Loucy (cell line): ENCODE results near the gene KNDC1.

Source experiments
- EZH2phosphoT487 ChIP-seq: fragments of 200-600 bp; IDR thresholded peaks from 2 replicates; pipeline ENCODE4 v1.6.1; 2018; ENCODE audit warnings: antibody characterized with exemption, mild to moderate bottlenecking, moderate library complexity, borderline replicate concordance
- TF ChIP-seq, protein P1 (sequence below): fragments of 200-600 bp; sonication (generic); conservative IDR thresholded peaks from 2 replicates; pipeline ENCODE4 v1.5.1; 2014; ENCODE audit warnings: mild to moderate bottlenecking, antibody characterized with exemption, low read length

DNA sequence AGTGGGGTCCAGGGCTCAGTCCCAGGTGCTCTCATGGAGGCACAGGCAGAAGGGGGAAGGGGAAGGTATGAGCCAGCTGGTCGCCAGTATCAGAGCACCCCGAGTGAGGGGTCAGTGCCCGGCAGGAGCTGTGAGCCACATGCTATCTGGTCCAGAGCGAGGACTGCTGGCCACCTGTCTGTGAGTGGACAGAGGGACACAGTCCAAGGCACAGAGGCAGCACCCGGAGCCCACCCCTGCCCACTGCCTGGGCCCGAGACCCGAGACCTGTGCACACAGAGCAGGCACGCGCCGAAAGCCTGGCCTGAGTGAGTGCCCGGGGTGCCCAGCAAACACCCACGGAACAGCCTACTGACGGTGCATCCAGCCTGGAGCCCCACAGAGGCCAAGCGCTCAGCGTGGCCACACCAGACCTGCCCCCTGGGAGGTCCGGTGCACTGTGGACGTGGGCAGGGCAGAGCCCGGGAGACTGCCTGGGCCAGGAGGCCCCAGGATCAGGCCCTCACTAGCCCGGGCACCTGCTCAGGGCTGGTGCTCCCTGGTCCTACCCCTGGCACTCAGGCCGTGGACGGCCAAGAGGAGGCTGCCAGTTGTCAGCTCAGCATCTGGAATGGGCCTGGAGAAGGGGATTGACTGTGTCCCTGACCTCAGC lies 42.9 kb upstream of the KNDC1 start:
- TF ChIP-seq, protein P1, sequence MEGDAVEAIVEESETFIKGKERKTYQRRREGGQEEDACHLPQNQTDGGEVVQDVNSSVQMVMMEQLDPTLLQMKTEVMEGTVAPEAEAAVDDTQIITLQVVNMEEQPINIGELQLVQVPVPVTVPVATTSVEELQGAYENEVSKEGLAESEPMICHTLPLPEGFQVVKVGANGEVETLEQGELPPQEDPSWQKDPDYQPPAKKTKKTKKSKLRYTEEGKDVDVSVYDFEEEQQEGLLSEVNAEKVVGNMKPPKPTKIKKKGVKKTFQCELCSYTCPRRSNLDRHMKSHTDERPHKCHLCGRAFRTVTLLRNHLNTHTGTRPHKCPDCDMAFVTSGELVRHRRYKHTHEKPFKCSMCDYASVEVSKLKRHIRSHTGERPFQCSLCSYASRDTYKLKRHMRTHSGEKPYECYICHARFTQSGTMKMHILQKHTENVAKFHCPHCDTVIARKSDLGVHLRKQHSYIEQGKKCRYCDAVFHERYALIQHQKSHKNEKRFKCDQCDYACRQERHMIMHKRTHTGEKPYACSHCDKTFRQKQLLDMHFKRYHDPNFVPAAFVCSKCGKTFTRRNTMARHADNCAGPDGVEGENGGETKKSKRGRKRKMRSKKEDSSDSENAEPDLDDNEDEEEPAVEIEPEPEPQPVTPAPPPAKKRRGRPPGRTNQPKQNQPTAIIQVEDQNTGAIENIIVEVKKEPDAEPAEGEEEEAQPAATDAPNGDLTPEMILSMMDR, result no peak
- TF ChIP-seq EZH2phosphoT487, result no peak
